Mesenchymal stem cell (in vitro differentiated cells and primary cell): ENCODE results near the gene EFHC2.

Experiments used
- DNase-seq: peaks from one replicate; pipeline ENCODE4 v3.0.0-alpha.2; 2013
- H2AFZ ChIP-seq: one replicate; pipeline ENCODE4 v1.6.1; 2013; ENCODE audit warnings: low read depth, mild to moderate bottlenecking, control low read depth, inconsistent platforms, low read length, moderate library complexity
- H2AK5ac ChIP-seq: 2 replicates; pipeline ENCODE4 v1.6.1; 2013; ENCODE audit warnings: low read length, moderate library complexity, mild to moderate bottlenecking, inconsistent platforms; ENCODE audit not compliant: severe bottlenecking
- H2BK120ac ChIP-seq: one replicate; pipeline ENCODE4 v1.6.1; 2013; ENCODE audit warnings: low read depth, mild to moderate bottlenecking, inconsistent platforms, low read length, moderate library complexity
- H2BK12ac ChIP-seq, 2 experiments: one replicate each; pipeline ENCODE4 v1.6.1; 2013; ENCODE audit warnings: inconsistent platforms in 2 of 2, low read length in 2 of 2, mild to moderate bottlenecking in 2 of 2, moderate library complexity in 2 of 2, control low read depth in 1 of 2
- H2BK15ac ChIP-seq: one replicate; pipeline ENCODE4 v1.6.1; 2013; ENCODE audit warnings: mild to moderate bottlenecking, low read depth, inconsistent platforms; ENCODE audit not compliant: poor library complexity, severe bottlenecking
- H2BK5ac ChIP-seq: 2 replicates; pipeline ENCODE4 v1.6.1; 2013; ENCODE audit warnings: low read depth, mild to moderate bottlenecking, low read length, control low read depth, inconsistent platforms; ENCODE audit not compliant: poor library complexity, severe bottlenecking
- H3K14ac ChIP-seq, 2 experiments: one replicate each; pipeline ENCODE4 v1.6.1; 2013; ENCODE audit warnings: inconsistent platforms in 2 of 2, low read length in 2 of 2, control low read depth in 1 of 2, mild to moderate bottlenecking in 1 of 2, moderate library complexity in 1 of 2
- H3K18ac ChIP-seq, 2 experiments: one replicate each; pipeline ENCODE4 v1.6.1; 2013; ENCODE audit warnings: inconsistent platforms in 2 of 2, low read length in 2 of 2, control low read depth in 1 of 2, low read depth in 1 of 2, mild to moderate bottlenecking in 1 of 2
- H3K23ac ChIP-seq, 2 experiments: one replicate each; pipeline ENCODE4 v1.6.1; 2013; ENCODE audit warnings: inconsistent platforms in 2 of 2, low read length in 2 of 2, mild to moderate bottlenecking in 2 of 2, moderate library complexity in 2 of 2, control low read depth in 1 of 2
- H3K27ac ChIP-seq: 2 replicates; pipeline ENCODE4 v1.5.1; 2013; ENCODE audit warnings: mild to moderate bottlenecking, moderate library complexity, low read length, control low read depth, inconsistent platforms; ENCODE audit not compliant: poor library complexity, severe bottlenecking
- H3K27me3 ChIP-seq, 2 experiments: 2 replicates each; pipeline versions ENCODE4 v1.6.1 to v1.7.0; 2013; ENCODE audit warnings: low read length in 2 of 2, mild to moderate bottlenecking in 2 of 2, moderate library complexity in 2 of 2, control low read depth in 1 of 2, inconsistent platforms in 1 of 2; ENCODE audit not compliant: control insufficient read depth in 1 of 2, insufficient read depth in 1 of 2
- H3K36me3 ChIP-seq, 2 experiments: 2 replicates each; pipeline versions ENCODE4 v1.6.1 to v1.7.0; 2013; ENCODE audit warnings: low read length in 2 of 2, control low read depth in 1 of 2, inconsistent platforms in 1 of 2, low read depth in 1 of 2, mild to moderate bottlenecking in 1 of 2; ENCODE audit not compliant: insufficient read depth in 2 of 2, control insufficient read depth in 1 of 2
- H3K4ac ChIP-seq, 2 experiments: one replicate each; pipeline ENCODE4 v1.6.1; 2013; ENCODE audit warnings: inconsistent platforms in 2 of 2, low read length in 2 of 2, mild to moderate bottlenecking in 2 of 2, moderate library complexity in 2 of 2, control low read depth in 1 of 2, low read depth in 1 of 2
- H3K4me1 ChIP-seq: 2 replicates; pipeline ENCODE4 v1.6.1; 2013; ENCODE audit warnings: low read depth, low read length, control low read depth; ENCODE audit not compliant: control insufficient read depth, insufficient read depth
- H3K4me2 ChIP-seq: 2 replicates; pipeline ENCODE4 v1.6.1; 2013; ENCODE audit warnings: low read length, mild to moderate bottlenecking, inconsistent platforms; ENCODE audit not compliant: poor library complexity, severe bottlenecking
- H3K4me3 ChIP-seq, 2 experiments: 2 replicates each; pipeline versions ENCODE4 v1.5.1 to v1.7.0; 2013; ENCODE audit warnings: low read length in 2 of 2, mild to moderate bottlenecking in 2 of 2, control low read depth in 1 of 2, low read depth in 1 of 2; ENCODE audit not compliant: insufficient read depth in 1 of 2
- H3K79me1 ChIP-seq: replicated peaks from 2 replicates; pipeline ENCODE4 v1.6.1; 2013; ENCODE audit warnings: mild to moderate bottlenecking, control low read depth, low read length, inconsistent platforms; ENCODE audit not compliant: poor library complexity, severe bottlenecking
- H3K9ac ChIP-seq: 2 replicates; pipeline ENCODE4 v1.7.0; 2013; ENCODE audit warnings: mild to moderate bottlenecking, low read length, moderate library complexity
- H3K9me3 ChIP-seq: 2 replicates; pipeline ENCODE4 v1.7.0; 2013; ENCODE audit warnings: mild to moderate bottlenecking, low read length; ENCODE audit not compliant: control insufficient read depth
- H4K8ac ChIP-seq: one replicate; pipeline ENCODE4 v1.6.1; 2013; ENCODE audit warnings: inconsistent platforms, mild to moderate bottlenecking, low read length, moderate library complexity
- H4K91ac ChIP-seq: one replicate; pipeline ENCODE4 v1.6.1; 2013; ENCODE audit warnings: mild to moderate bottlenecking, low read length, inconsistent platforms
- WGBS: methylation state at CpG from one replicate; pipeline ENCODE4 v1.1.7; 2013; ENCODE audit warnings: mixed read lengths; 5-methylcytosine and 5-hydroxymethylcytosine counted together

Gene EFHC2

GRCh38 chrX:44342866-44343265 is 606 bp downstream of the EFHC2 start:
- Histone ChIP-seq H3K36me3 (no peaks in the 10 kb centered on the region), H3K27ac (no peak overlapping the region), H3K4ac (no peak overlapping the region), H3K4me1 (peaks cover 2% of the 10 kb centered on the region), H3K9ac (peak overlapping the region; percentile 94), H4K91ac (no peak overlapping the region), H2BK120ac (no peak overlapping the region), H2BK12ac (no peak overlapping the region), H3K18ac (no peak overlapping the region), H3K4me3 (peak overlapping the region in 1 of 2 experiments; percentile 67), H2AFZ (no peak overlapping the region), H4K8ac (no peak overlapping the region), H3K79me1 (no peaks in the 10 kb centered on the region), H2BK15ac (no peak overlapping the region), H2BK5ac (no peak overlapping the region), H3K4me2 (no peak overlapping the region), H3K14ac (no peak overlapping the region), H3K9me3 (no peaks in the 10 kb centered on the region), H3K27me3 (no peaks in the 10 kb centered on the region), H3K23ac (no peak overlapping the region), H2AK5ac (no peak overlapping the region)
- no peak for DNase-seq
- WGBS = no CpG with 5 or more reads among the region's 3 CpGs

GRCh38 chrX:44338361-44338760 is 5.1 kb downstream of the EFHC2 start:
- no peak overlapping the region for H3K18ac ChIP-seq
- no peak overlapping the region for H2BK15ac ChIP-seq
- 59% methylated on average over 3 of the region's 5 CpGs for WGBS
- no peak overlapping the region for H4K91ac ChIP-seq
- no peak overlapping the region for H3K4me2 ChIP-seq
- H3K79me1 ChIP-seq = no peaks in the 10 kb centered on the region
- H3K27me3 ChIP-seq = no peaks in the 10 kb centered on the region
- no peak overlapping the region for H4K8ac ChIP-seq
- H2AK5ac ChIP-seq = no peak overlapping the region
- H3K14ac ChIP-seq = no peak overlapping the region
- no peak overlapping the region for H2BK120ac ChIP-seq
- no peak for DNase-seq
- H2AFZ ChIP-seq = no peak overlapping the region
- H2BK5ac ChIP-seq = no peak overlapping the region
- no peak overlapping the region for H2BK12ac ChIP-seq
- H3K27ac ChIP-seq = no peak overlapping the region
- no peak overlapping the region for H3K9ac ChIP-seq
- no peak overlapping the region for H3K23ac ChIP-seq
- H3K9me3 ChIP-seq = no peaks in the 10 kb centered on the region
- H3K36me3 ChIP-seq = no peaks in the 10 kb centered on the region
- H3K4me3 ChIP-seq = no peak overlapping the region
- H3K4me1 ChIP-seq = peaks cover 2% of the 10 kb centered on the region
- no peak overlapping the region for H3K4ac ChIP-seq

GRCh38 chrX:44332437-44332836 is 11.0 kb downstream of the EFHC2 start:
- H3K9me3 ChIP-seq = no peaks in the 10 kb centered on the region
- no peak overlapping the region for H4K91ac ChIP-seq

GRCh38 chrX:44330227-44330626 is 13.2 kb downstream of the EFHC2 start:
- no peaks in the 10 kb centered on the region for H3K9me3 ChIP-seq
- H2BK15ac ChIP-seq = no peak overlapping the region
- H3K4me1 ChIP-seq = no peaks in the 10 kb centered on the region
- H3K23ac ChIP-seq = no peak overlapping the region
- no peak overlapping the region for H3K4ac ChIP-seq
- H2AK5ac ChIP-seq = no peak overlapping the region
- H3K36me3 ChIP-seq = no peaks in the 10 kb centered on the region
- no peak overlapping the region for H3K4me2 ChIP-seq
- no peak overlapping the region for H3K27ac ChIP-seq
- no peak overlapping the region for H2BK120ac ChIP-seq
- DNase-seq = no peak
- no peak overlapping the region for H2BK12ac ChIP-seq
- H2BK5ac ChIP-seq = no peak overlapping the region
- H3K79me1 ChIP-seq = no peaks in the 10 kb centered on the region
- H3K4me3 ChIP-seq = no peak overlapping the region
- no peak overlapping the region for H2AFZ ChIP-seq
- no peak overlapping the region for H3K9ac ChIP-seq
- H3K14ac ChIP-seq = no peak overlapping the region
- no peak overlapping the region for H4K8ac ChIP-seq
- no peak overlapping the region for H4K91ac ChIP-seq
- no peaks in the 10 kb centered on the region for H3K27me3 ChIP-seq
- WGBS = 65% methylated on average over 2 of the region's 3 CpGs
- H3K18ac ChIP-seq = no peak overlapping the region

More at GRCh38 chrX:44332437-44332836, 11.0 kb downstream of the EFHC2 start:
- Histone ChIP-seq H3K9ac (no peak overlapping the region), H2BK15ac (no peak overlapping the region), H3K36me3 (no peaks in the 10 kb centered on the region), H2AK5ac (no peak overlapping the region), H4K8ac (no peak overlapping the region), H2BK120ac (no peak overlapping the region), H2AFZ (no peak overlapping the region), H3K27me3 (no peaks in the 10 kb centered on the region), H2BK5ac (no peak overlapping the region), H3K18ac (no peak overlapping the region), H3K4me1 (no peaks in the 10 kb centered on the region), H2BK12ac (no peak overlapping the region), H3K23ac (no peak overlapping the region), H3K27ac (no peak overlapping the region), H3K4me3 (no peak overlapping the region), H3K4me2 (no peak overlapping the region), H3K14ac (no peak overlapping the region), H3K4ac (no peak overlapping the region), H3K79me1 (no peaks in the 10 kb centered on the region)
- 100% methylated on average over 1 of the region's 1 CpG for WGBS
- no peak for DNase-seq
